B cell (primary cell): ENCODE measurements around the gene SSC5D.
A peak's percentile ranks its signal among the peaks of the same experiment; 100 is the strongest.

Experiments
- EZH2 ChIP-seq: IDR thresholded peaks from 2 replicates; pipeline ENCODE4 v1.6.1; 2012; ENCODE audit warnings: borderline replicate concordance, low read depth, mild to moderate bottlenecking, moderate library complexity, low read length; ENCODE audit not compliant: insufficient read depth, poor library complexity, severe bottlenecking
- TF ChIP-seq, protein P1 (sequence below): fragments of 200-600 bp; IDR thresholded peaks from one replicate; pipeline ENCODE4 v1.8.0; 2022; ENCODE audit warnings: antibody characterized with exemption, mild to moderate bottlenecking

DNA sequence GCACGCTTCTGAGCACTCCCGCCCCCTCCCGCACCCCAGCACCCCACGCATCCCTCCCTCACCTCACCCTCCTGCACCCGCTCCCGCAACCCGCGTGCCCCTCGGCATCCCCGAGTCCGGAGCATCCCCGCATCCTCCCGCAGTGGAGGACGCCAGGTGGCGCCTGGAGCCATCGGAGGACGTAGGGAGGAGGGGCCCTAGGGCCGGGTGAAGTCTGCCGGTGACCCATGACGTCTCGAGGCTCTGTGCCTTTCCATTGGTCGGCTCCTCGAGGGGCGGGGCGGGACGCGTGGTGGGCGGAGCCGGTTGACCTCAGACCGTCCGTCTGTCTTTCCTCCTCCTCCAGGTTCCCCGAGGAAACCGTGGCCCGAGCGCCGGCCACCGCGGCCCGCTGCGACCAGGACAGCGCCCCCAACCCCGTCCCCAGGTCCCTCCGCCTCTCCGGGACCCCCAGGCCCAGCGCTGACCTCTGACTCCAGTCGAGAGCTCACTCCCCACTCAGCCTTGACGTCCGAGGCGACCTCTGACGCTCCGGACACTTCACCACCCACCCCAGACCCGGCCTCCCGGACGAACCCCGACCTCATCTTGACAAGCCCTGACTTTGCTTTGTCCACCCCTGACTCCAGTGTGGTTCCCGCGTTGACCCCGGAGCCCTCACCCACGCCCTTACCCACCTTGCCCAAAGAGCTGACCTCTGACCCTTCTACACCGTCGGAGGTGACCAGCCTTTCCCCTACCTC lies 28.8 kb downstream of the SSC5D start:
- TF ChIP-seq, protein P1, sequence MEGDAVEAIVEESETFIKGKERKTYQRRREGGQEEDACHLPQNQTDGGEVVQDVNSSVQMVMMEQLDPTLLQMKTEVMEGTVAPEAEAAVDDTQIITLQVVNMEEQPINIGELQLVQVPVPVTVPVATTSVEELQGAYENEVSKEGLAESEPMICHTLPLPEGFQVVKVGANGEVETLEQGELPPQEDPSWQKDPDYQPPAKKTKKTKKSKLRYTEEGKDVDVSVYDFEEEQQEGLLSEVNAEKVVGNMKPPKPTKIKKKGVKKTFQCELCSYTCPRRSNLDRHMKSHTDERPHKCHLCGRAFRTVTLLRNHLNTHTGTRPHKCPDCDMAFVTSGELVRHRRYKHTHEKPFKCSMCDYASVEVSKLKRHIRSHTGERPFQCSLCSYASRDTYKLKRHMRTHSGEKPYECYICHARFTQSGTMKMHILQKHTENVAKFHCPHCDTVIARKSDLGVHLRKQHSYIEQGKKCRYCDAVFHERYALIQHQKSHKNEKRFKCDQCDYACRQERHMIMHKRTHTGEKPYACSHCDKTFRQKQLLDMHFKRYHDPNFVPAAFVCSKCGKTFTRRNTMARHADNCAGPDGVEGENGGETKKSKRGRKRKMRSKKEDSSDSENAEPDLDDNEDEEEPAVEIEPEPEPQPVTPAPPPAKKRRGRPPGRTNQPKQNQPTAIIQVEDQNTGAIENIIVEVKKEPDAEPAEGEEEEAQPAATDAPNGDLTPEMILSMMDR, result peak; percentile 81
- TF ChIP-seq EZH2, result no peak
